Measurements from ENCODE around the gene SHC1. TPM values are rescaled to one million over a fixed set of nuclear protein-coding genes. Genes with fewer than 3 reads are reported as not detected.

The SHC1 gene
- total RNA-seq, 1 experiment from 2014 or later = 885 TPM

DNA sequence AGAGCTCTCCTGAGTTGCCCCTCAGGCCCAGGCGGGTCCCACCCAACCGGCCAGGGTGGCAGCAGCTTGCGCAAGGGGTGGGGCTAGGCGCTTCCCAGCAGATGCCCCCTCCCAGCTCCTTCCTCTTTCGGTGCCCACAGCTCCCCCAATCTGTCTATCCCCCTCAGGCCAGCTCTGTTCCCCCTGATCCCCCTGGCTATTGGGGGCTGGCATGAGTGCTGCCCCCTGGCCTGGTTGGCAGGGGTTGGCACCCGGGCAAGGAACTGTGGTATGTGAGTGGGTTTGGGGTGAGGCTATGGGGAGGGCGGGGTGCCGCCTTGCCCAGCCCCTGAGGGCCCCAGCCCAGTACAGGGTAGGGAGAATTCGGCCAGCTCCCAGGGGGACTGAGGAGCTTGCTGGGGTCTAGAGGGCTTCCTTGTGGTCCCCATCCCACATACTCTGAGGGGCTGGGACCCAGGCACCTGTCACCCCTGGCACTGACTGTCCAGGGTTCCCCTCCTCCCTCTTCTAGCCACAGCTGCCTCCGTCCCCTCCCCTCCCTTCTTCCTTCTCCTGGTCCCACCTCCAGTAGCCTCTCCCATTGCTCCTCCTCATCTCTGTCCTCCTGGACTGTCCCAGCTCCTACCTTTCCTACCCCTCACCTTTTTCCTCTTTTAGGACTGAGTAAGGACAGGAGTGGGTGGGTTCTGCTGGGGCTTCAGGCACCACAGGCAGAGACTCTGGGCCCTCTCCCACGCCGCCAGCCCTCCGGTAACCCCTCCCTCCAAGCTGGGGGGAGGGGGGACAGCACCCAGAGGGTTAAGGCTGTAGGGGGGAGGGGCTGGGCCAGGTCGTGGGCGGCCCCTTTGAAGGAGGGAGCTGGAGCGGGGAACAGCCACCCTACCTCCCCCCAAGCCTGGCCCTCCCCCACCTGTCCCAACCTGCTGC is 37.7 kb upstream of the SHC1 start:
- Mint-ChIP-seq H3K4me1 (ENCODE audit: insufficient read depth, unreplicated experiment) (peaks cover 85% of the 10 kb centered on the region), H3K36me3 (ENCODE audit: insufficient read depth, unreplicated experiment) (peaks cover 47% of the 10 kb centered on the region), H3K27ac (ENCODE audit: low read depth, unreplicated experiment) (peak overlapping the region; percentile 87), H3K4me3 (ENCODE audit: unreplicated experiment) (peak overlapping the region; percentile 84), H3K9me3 (ENCODE audit: unreplicated experiment) (no peaks in the 10 kb centered on the region), H3K27me3 (ENCODE audit: insufficient read depth, unreplicated experiment) (no peaks in the 10 kb centered on the region)
- DNase-seq (ENCODE audit: unreplicated experiment) = no peak
- CTCF ChIA-PET = interaction anchor here (0.6 to 2.4 kb wide), 14 partner anchors 8 to 339 kb away, joined by 3 to 10 read pairs (median 4); partner anchors contain the start of genes FLAD1 and KRTCAP2
- intact Hi-C loops (cut with micrococcal nuclease) = no loop called here
- no TSS peak for BruUV-seq (replicated peaks)
- TF ChIP-seq, protein P1, sequence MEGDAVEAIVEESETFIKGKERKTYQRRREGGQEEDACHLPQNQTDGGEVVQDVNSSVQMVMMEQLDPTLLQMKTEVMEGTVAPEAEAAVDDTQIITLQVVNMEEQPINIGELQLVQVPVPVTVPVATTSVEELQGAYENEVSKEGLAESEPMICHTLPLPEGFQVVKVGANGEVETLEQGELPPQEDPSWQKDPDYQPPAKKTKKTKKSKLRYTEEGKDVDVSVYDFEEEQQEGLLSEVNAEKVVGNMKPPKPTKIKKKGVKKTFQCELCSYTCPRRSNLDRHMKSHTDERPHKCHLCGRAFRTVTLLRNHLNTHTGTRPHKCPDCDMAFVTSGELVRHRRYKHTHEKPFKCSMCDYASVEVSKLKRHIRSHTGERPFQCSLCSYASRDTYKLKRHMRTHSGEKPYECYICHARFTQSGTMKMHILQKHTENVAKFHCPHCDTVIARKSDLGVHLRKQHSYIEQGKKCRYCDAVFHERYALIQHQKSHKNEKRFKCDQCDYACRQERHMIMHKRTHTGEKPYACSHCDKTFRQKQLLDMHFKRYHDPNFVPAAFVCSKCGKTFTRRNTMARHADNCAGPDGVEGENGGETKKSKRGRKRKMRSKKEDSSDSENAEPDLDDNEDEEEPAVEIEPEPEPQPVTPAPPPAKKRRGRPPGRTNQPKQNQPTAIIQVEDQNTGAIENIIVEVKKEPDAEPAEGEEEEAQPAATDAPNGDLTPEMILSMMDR (IDR thresholded peaks at IDR 0.05; ENCODE audit: unreplicated experiment) = no peak
- POLR2A ChIA-PET = interaction anchor here (0.6 to 41.1 kb wide), 7 partner anchors 9 to 237 kb away, joined by 3 to 1917 read pairs (median 8); partner anchors contain the start of genes ADAM15, CKS1B, FLAD1 and PBXIP1

GRCh38 chr1:155007251-155007828 is 36.8 kb upstream of the SHC1 start:
- CTCF ChIA-PET = interaction anchor here (0.6 to 2.4 kb wide), 13 partner anchors 9 to 339 kb away, joined by 3 to 10 read pairs (median 4); partner anchors contain the start of genes FLAD1 and KRTCAP2
- no peaks in the 10 kb centered on the region for H3K27me3 Mint-ChIP-seq (ENCODE audit: insufficient read depth, unreplicated experiment)

GRCh38 chr1:155006601-155007101 is 36.1 kb upstream of the SHC1 start:
- H3K36me3 Mint-ChIP-seq (ENCODE audit: insufficient read depth, unreplicated experiment) = peaks cover 35% of the 10 kb centered on the region
- TF ChIP-seq, protein P1 (IDR thresholded peaks at IDR 0.05; ENCODE audit: unreplicated experiment) = no peak
- peak overlapping the region; percentile 97 for H3K27ac Mint-ChIP-seq (ENCODE audit: low read depth, unreplicated experiment)
- intact Hi-C loops (cut with micrococcal nuclease) = no loop called here
- H3K4me3 Mint-ChIP-seq (ENCODE audit: unreplicated experiment) = peak overlapping the region; percentile 90
- H3K27me3 Mint-ChIP-seq (ENCODE audit: insufficient read depth, unreplicated experiment) = no peaks in the 10 kb centered on the region
- no peaks in the 10 kb centered on the region for H3K9me3 Mint-ChIP-seq (ENCODE audit: unreplicated experiment)
- ChIA-PET CTCF (interaction anchor here (0.9 to 1.8 kb wide), 8 partner anchors 10 to 79 kb away, joined by 3 to 19 read pairs (median 4); partner anchors contain the start of genes ADAM15 and PYGO2), POLR2A (interaction anchor here (0.6 to 41.1 kb wide), 6 partner anchors 9 to 44 kb away, joined by 3 to 1917 read pairs (median 10); partner anchors contain the start of genes ADAM15, CKS1B, FLAD1 and PBXIP1)
- no TSS peak for BruUV-seq (replicated peaks)
- peaks cover 69% of the 10 kb centered on the region for H3K4me1 Mint-ChIP-seq (ENCODE audit: insufficient read depth, unreplicated experiment)
- no peak for DNase-seq (ENCODE audit: unreplicated experiment)

More at GRCh38 chr1:155007251-155007828, 36.8 kb upstream of the SHC1 start:
- POLR2A ChIA-PET = interaction anchor here (0.6 to 41.1 kb wide), 9 partner anchors 8 to 238 kb away, joined by 3 to 1917 read pairs (median 5); partner anchors contain the start of genes ADAM15, CKS1B, FLAD1 and PBXIP1
- no peak for DNase-seq (ENCODE audit: unreplicated experiment)
- peaks cover 76% of the 10 kb centered on the region for H3K4me1 Mint-ChIP-seq (ENCODE audit: insufficient read depth, unreplicated experiment)
- H3K27ac Mint-ChIP-seq (ENCODE audit: low read depth, unreplicated experiment) = peak overlapping the region; percentile 87
- peak overlapping the region; percentile 84 for H3K4me3 Mint-ChIP-seq (ENCODE audit: unreplicated experiment)
- H3K36me3 Mint-ChIP-seq (ENCODE audit: insufficient read depth, unreplicated experiment) = peaks cover 38% of the 10 kb centered on the region
- H3K9me3 Mint-ChIP-seq (ENCODE audit: unreplicated experiment) = no peaks in the 10 kb centered on the region
- TF ChIP-seq, protein P1 (IDR thresholded peaks at IDR 0.05; ENCODE audit: unreplicated experiment) = no peak
- intact Hi-C loops (cut with micrococcal nuclease) = no loop called here
- no TSS peak for BruUV-seq (replicated peaks)
